Measurements from ENCODE around the gene ALKBH4.
"Not testable (repeated sequence)": the region's sequence is repeated elsewhere in the genome, so short reads cannot be mapped to it uniquely, and the experiment has no call there.

The ALKBH4 gene

DNA sequence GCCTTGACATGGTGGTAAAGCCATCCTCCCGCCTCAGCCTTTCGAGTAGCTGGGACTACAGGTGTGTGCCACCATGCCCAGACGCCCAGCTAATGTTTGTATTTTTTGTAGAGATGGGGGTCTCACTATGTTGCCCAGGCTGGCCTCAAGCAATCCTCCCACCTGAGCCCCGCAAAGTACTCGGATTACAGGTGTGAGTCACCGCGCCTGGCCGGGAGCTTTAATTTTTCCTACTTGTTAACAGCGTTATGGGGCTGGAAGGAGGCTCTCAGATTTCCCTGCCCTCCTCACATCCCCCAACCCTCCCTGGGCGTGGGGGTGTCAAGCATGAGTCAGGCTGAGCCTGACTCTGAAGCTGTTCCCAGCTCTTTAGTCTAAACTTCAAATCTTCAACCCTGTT lies 8.3 kb downstream of the ALKBH4 start:
- in situ Hi-C loops (cut with MboI; ENCODE audit: low sequenced_read_pairs) = no loop called here

DNA sequence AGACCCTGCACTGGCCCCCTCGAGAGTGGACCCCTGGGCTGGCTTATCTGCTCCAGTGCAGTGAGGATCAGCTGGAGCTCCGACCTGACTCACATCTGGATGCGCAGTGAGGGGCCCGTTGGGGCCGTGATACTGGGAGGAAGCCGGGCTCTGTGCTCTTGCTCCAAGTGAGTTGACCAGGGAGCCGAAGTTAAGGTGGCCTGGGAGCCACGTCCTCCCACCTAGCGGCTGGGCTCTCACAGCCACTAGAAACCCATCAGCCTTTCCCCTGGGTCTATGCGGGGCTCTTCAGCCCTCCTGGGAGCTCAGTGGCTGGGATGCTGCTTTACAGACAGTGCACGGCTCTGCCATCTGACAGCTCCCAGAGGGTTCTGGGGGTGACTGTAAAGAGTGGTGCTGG lies 9.1 kb downstream of the ALKBH4 start:
- in situ Hi-C loops (cut with MboI; ENCODE audit: low sequenced_read_pairs) = no loop called here

DNA sequence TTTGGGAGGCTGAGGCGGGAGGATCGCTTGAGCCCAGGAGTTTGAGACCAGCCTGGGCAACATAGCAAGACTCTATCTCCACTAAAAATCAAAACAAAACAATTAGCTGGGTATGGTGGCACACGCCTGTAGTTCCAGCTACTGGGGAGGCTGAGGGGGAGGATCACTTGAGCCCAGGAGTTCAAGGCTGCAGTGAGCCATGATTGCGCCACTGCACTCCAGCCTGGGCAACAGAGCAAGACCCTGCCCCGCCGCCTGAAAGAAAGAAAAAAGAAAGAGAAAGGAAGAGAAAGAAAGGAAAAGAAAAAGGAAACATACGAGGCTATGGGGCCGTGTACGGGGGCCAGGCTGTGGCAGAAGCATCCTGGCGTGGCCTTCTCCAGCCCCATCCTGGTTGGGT lies 9.7 kb downstream of the ALKBH4 start:
- in situ Hi-C loops (cut with MboI; ENCODE audit: low sequenced_read_pairs) = not testable (repeated sequence)

DNA sequence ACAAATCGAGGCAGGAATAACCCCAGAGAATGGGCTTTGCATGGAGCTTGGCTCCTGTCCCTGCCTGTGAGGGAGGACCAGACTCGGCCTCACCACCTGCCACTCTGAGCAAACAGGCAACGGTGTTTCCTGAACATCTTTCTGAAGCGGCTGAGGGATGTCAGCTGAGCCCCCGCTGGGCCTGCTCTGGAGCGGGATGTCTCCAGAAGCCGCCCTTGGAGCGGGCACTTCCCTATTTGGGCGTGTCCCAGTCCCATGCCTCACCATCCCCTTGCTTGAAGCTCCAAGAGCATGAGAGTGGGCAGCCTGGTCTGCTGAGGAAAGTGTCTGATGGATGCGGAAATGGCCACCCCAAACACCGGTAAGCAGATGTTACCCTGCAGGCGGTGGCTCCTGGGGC lies 10.2 kb downstream of the ALKBH4 start:
- in situ Hi-C loops (cut with MboI; ENCODE audit: low sequenced_read_pairs) = no loop called here

DNA sequence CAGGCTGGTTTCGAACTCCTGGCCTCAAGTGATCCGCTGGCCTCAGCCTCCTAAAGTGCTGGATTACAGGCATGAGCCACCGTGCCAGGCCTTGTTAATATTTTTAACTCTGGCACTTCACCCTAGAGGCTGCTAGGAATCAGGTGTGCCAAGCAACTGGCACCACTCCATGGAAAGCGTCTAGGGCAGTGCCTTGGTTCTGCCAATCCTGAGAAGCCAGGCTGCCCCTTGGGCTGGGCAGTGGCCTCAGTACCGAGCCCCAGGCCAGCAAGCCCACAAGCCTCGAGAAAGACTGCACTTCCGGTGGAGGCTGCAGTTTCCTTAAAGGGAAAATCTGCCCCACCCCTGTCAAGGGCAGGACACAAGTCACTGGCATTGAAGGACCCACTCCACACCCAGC lies 11.3 kb downstream of the ALKBH4 start:
- in situ Hi-C loops (cut with MboI; ENCODE audit: low sequenced_read_pairs) = no loop called here

DNA sequence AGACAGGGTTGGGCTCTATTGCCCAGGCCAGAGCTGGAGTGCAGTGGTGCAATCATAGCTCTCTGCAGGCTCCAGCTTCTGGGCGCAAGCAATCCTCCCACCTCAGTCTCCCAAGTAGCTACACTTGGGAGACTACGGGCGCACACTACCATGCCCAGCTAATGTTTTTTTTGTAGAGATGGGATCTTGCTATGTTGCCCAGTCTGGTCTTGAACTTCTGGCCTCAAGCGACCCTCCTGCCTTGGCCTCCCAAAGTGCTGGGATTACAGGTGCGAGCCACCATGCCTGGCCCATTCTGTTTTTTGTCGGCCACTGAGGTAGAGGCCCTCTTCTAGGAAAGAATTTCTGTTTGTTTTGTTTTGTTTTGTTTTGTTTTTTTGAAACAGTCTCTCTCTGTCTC lies 12.2 kb downstream of the ALKBH4 start:
- in situ Hi-C loops (cut with MboI; ENCODE audit: low sequenced_read_pairs) = no loop called here

DNA sequence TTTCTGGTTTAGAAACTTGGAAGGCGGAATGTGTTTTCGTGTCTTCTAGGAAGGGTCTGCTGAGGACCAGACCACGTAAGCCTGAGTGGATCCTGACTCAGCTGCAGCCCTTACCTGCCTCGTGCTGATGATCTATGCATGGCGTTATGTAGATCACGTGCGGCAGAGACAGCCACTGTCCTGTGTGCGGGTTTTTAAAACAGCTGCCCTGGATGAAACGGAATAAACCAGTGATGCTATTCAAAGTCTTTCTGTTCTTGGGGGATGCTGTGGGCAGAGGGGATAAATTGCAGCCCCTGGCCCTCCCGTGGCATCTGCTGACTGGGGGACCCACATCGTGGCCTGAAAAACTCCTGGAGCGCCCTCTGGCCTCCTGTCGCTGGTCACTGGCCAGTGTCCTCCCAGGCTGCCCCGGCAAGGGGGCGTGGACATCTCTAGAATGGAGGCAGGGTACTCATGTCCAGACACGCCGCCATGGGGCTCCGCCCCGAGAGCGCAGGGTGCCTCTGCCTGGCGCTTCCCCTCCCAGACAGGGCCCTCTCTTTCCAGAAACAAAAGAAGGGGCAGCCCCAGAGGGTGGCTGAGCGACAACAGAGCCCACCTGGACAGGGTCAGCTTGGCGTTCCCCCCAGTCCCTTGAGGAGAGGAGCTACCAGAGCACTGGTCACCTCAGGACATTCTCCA lies 13.2 kb downstream of the ALKBH4 start:
- in situ Hi-C loops (cut with MboI; ENCODE audit: low sequenced_read_pairs) = no loop called here

DNA sequence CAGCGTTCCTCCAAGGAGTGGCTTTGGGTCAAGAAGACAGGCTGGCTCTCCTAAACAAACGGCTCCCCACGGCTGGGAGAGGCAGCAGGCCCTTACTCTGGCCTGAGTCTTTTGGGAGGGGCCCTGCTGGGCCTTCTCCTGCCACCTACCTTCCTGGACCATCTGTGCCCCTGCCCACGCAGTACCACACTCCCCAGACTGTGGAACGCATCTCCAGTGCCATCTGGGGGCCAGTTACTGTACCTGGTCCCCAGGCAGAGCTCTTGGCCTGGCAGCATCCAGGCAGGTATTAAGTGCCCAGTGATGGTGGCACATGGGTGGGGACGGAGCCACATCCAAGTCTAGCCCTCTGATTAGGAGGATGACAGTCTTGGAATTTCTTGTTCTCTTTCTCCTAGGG lies 14.4 kb downstream of the ALKBH4 start:
- in situ Hi-C loops (cut with MboI; ENCODE audit: low sequenced_read_pairs) = no loop called here

DNA sequence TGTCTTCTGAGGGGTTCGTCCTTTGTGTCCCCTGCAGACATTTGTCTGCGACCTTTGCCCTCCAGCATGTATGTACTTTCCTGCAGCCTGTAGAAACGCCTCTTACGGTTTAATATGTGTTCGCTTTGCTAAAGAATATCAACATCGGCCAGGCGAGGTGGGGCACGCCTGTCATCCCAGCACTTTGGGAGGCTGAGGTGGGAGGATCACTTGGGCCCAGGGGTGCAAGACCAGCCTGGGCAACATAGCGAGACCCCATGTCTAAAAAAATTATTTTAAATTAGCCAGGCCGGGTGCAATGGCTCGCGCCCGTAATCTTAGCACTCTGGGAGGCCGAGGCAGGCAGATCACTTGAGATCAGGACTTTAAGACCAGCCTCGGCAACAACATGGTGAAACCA lies 15.5 kb downstream of the ALKBH4 start:
- in situ Hi-C loops (cut with MboI; ENCODE audit: low sequenced_read_pairs) = no loop called here

DNA sequence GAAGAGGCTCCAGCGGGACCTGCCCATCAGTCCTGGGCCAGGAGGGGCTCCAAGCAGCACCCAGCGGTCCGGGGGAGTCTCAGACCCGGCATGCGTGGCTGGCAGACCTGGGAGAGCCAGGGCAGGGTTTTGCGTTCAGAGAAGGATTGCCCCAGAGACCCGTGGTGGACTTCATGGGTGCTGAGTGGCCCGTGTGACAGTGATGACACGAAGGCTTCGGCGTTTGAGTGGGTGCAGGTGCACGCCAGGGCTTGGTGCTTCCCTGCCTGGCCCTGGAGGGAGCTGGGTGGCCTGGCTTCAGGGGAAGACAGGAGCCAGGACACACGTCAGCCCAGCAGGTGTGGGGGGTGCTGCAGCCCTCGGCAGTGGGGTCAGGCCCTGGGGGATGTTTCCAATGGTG lies 17.4 kb downstream of the ALKBH4 start:
- in situ Hi-C loops (cut with MboI; ENCODE audit: low sequenced_read_pairs) = no loop called here

DNA sequence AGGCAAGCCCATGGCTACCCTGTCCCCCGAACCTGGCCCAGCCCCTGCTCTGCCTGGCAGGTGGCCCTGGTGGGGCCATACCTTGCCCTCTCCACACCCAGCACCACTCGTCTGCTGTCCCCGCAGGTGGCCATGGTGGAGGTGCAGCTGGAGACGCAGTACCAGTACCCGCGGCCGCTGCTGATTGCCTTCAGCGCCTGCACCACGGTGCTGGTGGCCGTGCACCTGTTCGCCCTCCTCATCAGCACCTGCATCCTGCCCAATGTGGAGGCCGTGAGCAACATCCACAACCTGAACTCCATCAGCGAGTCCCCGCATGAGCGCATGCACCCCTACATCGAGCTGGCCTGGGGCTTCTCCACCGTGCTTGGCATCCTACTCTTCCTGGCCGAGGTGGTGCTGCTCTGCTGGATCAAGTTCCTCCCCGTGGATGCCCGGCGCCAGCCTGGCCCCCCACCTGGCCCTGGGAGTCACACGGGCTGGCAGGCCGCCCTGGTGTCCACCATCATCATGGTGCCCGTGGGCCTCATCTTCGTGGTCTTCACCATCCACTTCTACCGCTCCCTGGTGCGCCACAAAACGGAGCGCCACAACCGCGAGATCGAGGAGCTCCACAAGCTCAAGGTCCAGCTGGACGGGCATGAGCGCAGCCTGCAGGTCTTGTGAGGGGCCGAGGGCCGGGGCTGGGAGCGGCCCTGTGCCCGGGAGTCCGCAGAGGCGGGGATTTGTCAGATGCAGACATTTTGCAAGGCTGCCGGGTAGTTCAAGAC lies 18.1 kb downstream of the ALKBH4 start:
- in situ Hi-C loops (cut with MboI; ENCODE audit: low sequenced_read_pairs) = no loop called here

DNA sequence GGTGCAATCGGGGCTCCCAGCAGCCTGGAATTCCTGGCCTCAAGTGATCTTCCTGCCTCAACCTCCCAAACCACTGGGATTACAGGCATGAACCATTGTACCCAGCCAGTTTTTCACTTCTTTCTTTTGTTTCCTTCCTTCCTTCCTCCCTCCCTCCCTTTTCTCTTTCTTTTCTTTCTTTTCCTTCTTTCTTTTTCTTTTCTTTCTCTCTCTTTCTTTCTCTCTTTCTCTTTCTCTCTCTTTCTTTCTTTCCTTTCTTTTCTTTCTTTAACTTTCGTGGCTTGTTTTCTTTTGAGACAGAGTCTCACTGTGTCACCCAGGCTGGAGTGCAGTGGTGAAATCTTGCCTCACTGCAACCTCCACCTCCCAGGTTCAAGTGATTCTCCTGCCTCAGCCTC lies 19.0 kb downstream of the ALKBH4 start:
- in situ Hi-C loops (cut with MboI; ENCODE audit: low sequenced_read_pairs) = no loop called here

DNA sequence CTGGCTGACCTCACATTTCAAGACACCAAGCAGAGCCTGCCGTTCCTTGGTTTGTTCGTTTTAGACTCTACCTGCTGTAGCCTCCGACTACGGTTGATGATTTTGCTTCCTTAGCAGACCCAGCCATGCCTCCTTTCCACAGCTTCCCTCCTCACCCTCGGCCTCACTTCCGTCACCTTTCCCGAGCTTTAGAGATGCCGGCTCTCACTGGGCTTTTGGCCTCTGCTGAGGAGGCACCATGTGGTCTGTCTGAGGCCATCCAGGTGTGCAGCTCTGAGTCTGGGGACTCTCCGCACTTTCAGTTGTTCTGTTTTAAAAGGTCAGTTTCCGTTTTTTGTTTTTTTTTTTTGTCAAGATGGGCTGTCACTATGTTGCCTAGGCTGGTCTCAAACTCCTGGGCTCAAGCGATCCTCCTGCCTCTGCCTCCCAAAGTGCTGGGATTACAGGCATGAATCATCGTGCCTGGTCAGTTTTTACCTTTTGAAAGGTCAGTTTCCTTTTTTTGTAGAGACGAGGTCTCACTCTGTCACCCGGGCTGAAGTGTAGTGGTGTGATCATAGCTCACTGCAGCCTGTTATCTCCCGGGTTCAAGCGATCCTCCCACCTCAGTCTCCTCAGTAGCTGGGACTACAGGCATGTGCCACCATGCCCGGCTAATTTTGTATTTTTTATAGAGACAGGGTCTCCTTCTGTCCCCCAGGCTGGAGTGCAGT lies 19.5 kb downstream of the ALKBH4 start:
- in situ Hi-C loops (cut with MboI; ENCODE audit: low sequenced_read_pairs) = no loop called here

DNA sequence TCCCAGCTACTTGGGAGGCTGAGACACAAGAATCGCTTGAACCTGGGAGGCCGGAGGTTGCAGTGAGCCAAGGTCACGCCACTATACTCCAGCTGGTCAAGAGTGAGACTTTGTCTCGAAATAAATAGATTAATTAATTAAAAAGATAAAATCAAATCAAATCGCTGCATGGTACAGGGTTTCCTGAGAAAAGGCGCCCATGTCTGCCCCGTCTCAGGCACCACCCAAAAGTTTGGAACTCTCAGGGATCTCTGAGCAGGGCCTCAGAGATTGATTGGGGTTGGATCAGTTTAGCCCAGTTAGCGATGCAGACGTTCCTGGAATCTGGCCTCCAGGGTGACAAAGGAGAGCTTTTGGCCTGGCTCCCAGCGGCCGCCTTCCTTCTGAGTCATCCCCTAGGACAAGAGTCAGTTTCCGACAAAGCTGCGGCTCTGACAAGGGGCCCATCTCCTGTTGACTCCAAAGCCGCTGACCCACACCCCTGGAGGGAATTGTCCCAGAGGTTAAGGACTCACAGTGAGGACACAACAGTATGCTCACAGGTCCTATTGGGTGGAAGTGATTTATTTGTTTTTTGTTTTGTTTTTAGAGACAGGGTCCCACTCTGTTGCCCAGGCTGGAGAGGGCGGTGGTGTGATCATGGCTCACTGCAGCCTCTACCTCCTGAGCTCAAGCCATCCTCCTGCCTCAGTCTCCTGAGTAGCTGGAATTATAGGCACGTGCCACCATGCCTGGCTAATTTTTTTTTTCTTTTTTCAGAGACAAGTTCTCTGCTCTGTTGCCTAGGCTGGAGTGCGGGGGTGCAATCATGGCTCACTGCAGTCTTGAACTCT lies 24.5 kb downstream of the ALKBH4 start:
- in situ Hi-C loops (cut with MboI; ENCODE audit: low sequenced_read_pairs) = no loop called here

DNA sequence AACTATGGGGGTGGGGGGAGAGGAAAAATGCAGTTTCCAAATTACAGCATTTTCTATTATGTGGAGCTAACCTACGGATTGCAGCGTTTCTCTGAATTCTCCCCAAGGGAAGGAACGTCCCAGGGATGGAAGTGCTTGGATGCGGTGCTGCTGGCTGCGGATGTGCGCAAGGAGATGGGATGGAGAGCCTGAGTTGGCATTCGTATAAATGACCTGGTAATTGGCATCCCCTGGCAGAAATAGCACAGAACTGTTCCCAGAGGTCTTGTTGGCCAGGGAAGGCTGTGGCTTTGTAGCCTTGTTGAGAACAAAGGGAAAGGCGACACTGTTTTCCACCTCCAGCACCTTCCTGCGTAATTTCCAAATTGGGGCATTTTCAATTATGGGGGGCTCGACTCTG lies 28.5 kb downstream of the ALKBH4 start:
- in situ Hi-C loops (cut with MboI; ENCODE audit: low sequenced_read_pairs) = no loop called here

DNA sequence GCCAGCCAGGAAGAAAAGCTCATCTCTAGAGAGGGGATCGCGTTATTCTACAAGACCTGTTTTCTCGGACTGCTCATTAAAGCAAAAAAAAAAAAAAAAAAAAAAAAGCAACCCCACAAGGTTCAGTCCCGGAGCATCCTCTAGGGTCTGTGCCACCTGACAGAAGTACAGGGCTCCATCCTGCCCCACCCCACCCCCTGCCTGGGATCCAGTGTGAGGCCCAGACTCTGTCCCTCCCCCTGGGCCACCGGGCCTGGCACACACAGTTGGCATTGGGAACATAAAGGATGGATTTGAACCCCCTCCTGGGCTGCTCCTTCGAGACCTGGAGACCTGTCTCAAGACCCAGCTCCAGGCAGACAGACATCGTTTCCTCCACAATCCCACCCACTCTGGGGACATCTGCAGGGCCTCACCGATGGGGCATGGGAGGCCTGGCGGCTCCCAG lies 30.6 kb downstream of the ALKBH4 start:
- in situ Hi-C loops (cut with MboI; ENCODE audit: low sequenced_read_pairs) = no loop called here

DNA sequence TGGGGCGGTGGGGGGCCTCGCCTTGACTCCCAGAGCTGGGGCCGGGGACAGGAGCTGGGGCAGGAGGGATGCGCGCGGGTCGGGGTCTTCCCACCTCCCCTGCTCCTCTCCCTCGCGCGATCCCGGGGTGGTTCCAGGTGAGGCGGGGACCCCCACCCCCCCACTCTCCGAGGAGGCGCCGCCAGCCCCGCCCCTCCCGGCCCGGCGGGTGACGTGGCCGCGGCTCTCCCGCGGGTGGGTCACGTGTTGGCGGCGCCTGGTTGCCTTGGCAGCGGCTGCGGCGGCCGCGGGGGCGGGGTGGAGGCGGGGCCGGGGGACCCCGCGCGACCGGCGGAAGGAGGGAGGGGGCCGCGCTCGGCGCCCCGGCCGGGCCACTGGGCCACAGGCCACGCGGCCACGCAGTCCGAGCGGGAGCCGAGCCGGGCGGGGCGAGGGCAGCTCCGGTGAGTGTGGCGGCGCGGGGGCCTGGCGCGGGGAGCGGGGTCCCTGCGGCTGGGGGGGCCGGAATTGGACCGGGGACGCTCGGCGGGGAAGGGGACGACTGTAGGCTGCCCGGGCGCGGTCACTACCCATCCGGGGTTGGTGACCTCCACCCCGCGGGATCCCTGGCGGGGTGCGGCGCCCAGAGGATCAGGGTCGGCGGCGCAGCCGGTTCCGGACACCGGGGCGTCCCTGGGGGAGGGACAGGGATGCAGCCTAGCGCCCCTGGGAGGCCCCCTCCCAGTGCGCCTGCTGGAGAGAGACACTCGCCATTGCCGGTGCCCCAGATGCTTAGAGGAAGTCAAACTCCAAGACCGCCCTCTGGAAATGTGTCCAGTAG lies 31.2 kb downstream of the ALKBH4 start, which contains the start of gene ORAI2:
ORAI2 (plus strand) TSS at position 357 of the 820 bp plus-strand sequence. CDS start 5,382 bp downstream, outside the sequence.
- in situ Hi-C loops (cut with MboI; ENCODE audit: low sequenced_read_pairs) = no loop called here

DNA sequence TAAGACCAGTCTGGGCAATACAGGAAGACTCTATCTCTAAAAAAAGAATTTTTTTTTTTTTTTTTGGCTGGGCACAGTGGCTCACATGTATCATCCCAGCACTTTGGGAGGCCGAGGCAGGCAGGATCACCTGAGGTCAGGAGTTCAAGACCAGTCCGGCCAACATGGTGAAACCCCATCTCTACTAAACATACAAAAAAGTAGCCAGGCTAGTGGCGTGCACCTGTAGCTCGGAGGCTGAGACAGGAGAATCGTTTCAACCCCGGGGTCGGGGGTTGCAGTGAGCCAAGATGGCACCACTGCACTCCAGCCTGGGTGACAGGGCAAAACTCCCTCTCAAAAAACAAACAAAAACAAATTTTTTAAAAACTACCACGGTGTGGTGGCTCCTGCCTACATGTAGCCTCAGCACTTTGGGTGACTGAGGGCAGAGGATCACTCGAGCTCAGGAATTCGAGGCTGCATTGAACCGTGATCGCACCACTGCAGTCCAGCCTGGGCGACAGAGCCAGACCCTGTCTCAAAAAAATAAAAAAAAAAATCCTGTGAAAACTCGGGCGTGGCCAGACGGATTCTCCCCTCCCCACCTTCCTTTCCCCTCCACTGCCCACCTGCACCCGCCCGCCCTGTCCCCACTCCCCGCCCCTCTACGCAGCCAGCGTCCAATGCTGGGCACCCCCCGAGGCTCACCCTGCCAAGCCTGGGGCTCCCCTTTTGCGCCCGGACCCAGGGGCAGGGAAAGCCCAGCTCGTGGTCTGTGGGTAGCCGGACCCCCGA lies 32.0 kb downstream of the ALKBH4 start:
- in situ Hi-C loops (cut with MboI; ENCODE audit: low sequenced_read_pairs) = no loop called here

DNA sequence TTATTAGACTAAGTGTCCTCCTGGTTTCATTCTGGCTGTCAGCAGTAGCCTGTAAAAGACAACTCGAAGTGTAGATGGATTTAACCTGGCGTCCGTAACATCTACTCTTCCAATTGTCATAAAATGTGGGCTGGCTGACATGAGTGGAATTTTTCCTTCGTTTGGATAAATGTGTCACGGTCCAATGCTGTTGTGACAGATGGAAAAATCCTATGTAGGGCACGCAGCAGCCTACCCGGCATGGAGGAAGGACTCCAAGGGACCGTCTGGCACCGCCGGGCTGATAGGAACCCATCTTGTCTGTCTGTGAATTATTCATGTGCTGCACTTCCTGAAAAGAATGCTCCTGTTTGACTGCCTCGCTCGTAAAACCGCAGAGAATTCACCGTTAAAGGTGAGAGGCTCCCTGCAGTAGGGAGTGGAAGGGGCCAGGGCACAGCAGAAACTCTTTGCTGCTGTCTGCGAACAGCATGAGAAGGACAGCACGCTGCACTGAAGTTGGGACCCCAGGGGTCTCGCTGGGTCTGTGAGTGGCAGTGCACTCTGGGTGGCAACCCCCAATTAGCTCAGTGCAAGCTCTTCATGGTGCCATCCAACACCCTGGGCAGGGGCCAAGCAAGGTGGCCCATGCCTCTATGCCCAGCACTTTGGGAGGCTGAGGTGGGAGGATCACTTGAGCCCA lies 32.9 kb downstream of the ALKBH4 start:
- in situ Hi-C loops (cut with MboI; ENCODE audit: low sequenced_read_pairs) = no loop called here
